Suprapubic skin (tissue), 3 donors: ENCODE data around the gene LRRC8D.
"Not testable (repeated sequence)": the region's sequence is repeated elsewhere in the genome, so short reads cannot be mapped to it uniquely, and the experiment has no call there.

Experiments
- POLR2A ChIP-seq, 2 donors: fragments of 450-650 bp; IDR thresholded peaks; one replicate each; pipeline ENCODE4 v1.6.1; 2017; ENCODE audit warnings: antibody characterized with exemption in 2 of 2, mild to moderate bottlenecking in 2 of 2, moderate library complexity in 2 of 2
- TF ChIP-seq, protein P1 (sequence below), 2 donors: fragments of 200-600 bp in 1 of 2; fragments of 450-650 bp in 1 of 2; sonication (generic) in 1 of 2; IDR thresholded peaks; one replicate each; pipeline ENCODE4 v1.5.1; 2016 to 2019; ENCODE audit warnings: antibody characterized with exemption in 2 of 2, mild to moderate bottlenecking in 1 of 2, moderate library complexity in 1 of 2

DNA sequence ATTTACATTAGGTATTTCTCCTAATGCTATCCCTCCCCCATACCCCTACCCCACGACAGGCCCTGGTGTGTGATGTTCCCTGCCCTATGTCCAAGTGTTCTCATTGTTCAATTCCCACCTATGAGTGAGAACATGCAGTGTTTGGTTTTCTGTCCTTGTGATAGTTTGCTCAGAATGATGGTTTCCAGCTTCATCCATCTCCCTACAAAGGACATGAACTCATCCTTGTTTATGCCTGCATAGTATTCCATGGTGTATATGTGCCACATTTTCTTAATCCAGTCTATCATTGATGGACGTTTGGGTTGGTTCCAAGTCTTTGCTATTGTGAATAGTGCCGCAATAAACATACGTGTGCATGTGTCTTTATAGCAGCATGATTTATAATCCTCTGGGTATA is 25.3 kb upstream of the LRRC8D start:
- TF ChIP-seq POLR2A (IDR thresholded peaks at IDR 0.05) = not testable (repeated sequence)
- TF ChIP-seq, protein P1, sequence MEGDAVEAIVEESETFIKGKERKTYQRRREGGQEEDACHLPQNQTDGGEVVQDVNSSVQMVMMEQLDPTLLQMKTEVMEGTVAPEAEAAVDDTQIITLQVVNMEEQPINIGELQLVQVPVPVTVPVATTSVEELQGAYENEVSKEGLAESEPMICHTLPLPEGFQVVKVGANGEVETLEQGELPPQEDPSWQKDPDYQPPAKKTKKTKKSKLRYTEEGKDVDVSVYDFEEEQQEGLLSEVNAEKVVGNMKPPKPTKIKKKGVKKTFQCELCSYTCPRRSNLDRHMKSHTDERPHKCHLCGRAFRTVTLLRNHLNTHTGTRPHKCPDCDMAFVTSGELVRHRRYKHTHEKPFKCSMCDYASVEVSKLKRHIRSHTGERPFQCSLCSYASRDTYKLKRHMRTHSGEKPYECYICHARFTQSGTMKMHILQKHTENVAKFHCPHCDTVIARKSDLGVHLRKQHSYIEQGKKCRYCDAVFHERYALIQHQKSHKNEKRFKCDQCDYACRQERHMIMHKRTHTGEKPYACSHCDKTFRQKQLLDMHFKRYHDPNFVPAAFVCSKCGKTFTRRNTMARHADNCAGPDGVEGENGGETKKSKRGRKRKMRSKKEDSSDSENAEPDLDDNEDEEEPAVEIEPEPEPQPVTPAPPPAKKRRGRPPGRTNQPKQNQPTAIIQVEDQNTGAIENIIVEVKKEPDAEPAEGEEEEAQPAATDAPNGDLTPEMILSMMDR (IDR thresholded peaks at IDR 0.05) = not testable (repeated sequence)
